GM19438 (cell line): ENCODE data around the gene ASTN1.
A peak's percentile ranks its signal among the peaks of the same experiment; 100 is the strongest.

Experiments
- ATAC-seq: cut with Tn5 transposase; IDR thresholded peaks from one replicate; pipeline ENCODE4 v1.9.1; 2021; ENCODE audit warnings: low read depth; ENCODE audit not compliant: unreplicated experiment

ASTN1 gene

GRCh38 chr1:176938375-176938774 lies 226.1 kb downstream of the ASTN1 start:
- ATAC-seq = no peak

GRCh38 chr1:176934370-176934769 lies 230.1 kb downstream of the ASTN1 start:
- no peak for ATAC-seq

DNA sequence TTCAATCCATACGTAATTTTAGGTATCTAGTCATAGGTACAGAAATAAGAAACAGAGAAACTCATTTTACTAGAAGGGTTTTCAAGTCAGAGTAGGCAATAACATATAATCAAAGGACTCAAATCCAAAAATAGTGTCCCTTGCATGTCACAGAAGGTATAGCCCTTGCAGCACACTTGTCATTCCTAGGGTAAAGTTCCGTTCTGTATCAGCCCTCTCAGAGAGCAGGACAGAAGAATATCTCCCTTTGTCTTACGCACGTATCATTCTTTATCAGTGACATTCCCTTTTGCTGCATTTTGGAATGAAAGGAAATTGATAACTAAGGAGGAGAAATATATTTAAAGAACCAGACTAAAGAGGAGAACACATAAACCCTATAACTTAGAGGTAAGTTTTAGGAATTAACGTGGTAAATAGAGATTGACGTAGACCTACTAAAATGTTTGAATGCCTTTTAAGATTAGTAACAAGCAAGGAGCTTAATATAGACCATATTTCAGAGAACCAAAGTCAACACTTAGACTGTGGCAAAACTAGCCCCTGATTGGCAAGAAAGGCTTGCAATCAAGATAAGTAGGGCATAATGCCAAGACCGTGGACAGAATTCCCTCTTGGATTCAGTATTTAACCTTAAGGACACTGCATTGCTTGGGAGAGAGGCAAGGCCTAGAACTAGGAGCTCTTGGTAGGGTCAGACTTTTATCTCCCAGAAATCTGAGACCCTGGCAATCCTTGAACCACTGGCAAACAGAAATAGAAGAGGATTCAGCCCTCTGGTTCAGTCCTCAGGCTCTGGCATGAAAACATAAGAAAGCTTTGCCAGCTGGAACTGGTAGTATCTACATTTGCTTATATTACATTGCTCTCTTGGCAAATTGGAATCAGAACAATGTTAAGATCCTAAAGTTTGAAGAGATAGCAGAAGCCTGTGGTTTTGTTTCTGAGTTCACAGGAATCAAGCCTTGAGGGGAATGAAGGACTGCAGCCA lies 232.1 kb downstream of the ASTN1 start:
- no peak for ATAC-seq

DNA sequence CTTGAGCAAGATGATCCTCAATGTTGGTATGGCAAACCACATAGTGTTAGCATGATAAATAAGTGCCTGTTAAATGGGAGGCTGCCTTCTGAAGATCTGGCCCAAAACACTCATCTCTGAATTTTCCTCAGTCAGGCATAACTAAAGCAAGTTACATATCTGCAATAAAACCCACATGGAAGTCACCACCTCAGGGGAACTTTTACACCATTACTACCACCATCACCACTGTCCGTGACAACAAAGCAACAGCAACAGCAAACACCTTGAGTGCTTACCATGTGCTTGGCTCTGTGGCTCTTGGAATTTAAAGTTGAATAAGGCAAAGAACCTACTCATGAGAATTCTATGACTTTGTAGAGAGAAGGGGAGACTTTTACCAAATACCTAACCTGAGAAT lies 233.0 kb downstream of the ASTN1 start:
- no peak for ATAC-seq

DNA sequence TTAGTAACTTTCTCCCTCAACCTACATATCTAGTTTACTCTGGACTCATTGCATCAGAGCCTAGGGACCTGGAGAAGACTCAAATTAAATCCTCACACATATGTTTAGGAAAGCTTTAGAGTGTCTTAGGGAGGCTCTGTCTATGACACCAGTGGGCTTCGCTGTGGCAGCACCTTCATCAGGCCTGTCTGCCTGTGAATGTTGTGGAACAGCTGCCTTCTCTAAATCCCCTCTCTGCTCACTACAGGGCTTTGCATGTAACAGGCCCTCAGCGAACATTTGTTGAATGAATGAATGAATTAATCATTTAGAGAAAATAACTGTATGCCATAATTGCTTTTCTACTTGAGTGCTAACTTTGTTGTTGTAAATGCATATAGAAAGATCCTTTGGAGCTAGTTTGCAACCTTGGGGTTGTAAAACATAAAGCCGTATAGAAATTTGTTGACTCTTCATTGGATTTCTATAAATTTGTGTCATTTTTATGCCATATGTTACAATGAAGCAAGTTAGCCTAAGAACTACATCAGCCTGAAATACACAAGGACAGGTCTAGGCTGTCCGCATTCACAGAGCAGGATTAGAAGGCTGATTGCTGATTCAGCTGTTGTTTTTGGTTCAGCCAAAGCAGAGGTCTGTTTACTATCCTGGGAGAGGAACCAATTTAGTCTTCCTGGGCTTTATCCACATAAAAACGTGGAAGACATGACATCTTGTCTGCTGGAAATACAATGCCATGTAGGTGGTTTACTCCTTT lies 238.0 kb downstream of the ASTN1 start:
- ATAC-seq = no peak

GRCh38 chr1:176925223-176925622 lies 239.3 kb downstream of the ASTN1 start:
- ATAC-seq = no peak

DNA sequence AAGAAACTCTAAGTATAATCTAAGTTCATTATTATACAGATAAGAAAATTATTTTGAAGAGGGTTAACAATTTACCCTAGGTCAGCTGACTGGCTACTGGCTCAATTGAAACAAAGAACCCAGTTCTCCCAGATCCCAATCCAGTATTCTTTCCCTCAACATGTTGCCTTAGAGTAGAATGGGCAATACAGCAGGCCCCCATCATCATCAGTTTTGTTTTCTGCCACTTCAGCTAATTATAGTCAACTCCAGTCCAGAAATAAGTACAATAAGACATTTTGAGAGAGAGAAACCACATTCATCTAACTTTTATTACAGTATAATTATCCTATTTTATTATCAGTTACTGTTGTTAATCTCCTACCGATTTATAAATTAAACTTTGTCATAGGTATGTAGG lies 241.2 kb downstream of the ASTN1 start:
- ATAC-seq = no peak

DNA sequence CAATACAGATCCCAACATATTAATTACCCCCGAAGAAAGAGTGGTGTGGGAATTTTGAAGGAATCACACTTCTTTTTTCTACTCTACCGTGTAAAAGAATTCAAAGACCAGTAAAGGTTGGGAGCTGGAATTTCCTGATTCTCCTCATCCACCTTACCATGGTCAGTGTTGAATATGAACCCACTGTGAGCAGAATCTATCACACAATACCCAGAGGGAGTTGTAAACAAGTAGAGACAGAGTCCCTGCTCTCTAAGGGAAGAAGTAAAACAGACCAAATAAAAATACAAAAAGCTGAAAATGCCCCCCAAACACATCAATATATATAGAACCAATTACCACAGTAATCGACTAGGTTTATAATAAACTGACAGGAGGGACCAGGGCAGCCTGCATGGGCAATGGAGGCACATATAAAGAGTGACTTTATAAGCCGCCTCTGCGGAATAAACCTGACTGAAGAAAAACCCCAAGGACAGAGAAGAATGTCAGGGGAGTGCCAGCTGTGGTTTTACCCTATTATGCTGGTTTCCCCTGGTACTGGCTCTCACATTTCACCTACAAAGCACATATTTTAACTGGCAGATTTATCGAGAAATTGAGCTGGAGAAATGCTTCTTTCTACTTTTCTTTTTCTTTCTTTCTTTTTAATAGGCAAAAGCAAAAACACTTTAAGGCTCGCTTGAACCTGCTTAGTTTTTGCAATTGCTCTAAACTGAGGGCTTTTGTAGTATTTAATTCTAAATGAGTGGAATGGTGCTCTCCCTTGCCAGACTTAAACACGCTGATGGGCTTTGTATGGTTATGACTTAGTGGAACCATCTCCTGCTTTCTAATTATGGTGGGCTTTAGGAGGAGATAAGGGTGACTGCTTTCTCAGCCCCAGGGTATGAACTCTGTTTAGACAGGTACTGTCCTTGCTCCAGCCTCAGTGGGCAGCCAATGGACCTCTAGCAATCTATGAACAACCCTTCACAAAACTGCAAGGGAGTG lies 244.8 kb downstream of the ASTN1 start:
- no peak for ATAC-seq

GRCh38 chr1:176905648-176906047 lies 258.9 kb downstream of the ASTN1 start:
- ATAC-seq = no peak

DNA sequence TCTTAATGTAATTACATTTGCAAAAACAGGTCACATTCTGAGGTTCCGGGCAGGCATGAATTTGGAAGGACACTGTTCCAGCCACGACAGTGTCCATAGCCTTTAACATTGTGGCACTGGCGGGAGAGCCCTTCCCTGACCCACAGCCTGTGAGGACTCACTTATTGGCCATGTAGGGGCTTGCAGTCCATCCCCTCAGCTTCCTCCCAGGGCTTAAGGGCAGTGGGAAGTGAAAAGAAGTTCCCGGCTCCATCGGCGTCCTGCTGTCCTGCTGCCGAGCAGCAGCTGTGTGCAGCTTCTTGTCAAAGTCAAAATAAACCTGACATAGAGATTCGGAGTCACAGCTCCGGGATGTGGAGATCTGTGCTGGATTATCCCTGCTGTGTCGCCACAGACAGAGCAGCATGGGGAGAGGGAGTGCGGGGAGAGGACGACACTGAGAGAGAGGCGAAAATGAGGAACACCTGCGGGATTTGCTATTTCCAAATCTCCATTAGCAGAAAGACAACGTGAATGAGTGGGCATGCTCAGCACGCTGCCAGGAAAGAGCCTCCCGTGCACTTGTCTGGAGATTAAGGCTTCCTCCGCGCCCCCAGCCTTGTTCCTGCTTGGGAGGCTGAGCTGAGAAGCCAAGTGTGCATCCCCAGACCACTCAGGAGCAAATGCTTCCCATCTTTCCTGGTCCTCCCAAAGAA lies 260.3 kb downstream of the ASTN1 start:
- no peak for ATAC-seq

DNA sequence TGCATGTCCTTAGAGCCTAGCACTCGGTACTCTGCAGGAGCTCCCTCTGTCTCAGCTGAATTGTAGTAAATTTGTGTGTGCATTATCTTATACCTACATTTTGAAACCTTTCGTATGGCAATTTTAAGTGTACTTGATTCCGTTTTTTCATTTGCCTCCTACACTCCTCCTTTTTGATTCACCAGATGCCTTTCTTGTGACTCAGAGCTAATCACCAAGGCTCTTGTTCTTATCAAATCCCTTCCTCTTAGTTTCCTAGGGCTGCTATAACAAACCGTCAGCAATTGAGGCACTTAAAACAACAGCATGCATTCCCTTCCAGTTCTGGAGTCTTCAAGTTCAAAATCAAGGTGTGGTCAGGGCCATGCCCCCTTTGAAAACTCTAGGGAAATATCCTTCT lies 261.0 kb downstream of the ASTN1 start:
- ATAC-seq = no peak

DNA sequence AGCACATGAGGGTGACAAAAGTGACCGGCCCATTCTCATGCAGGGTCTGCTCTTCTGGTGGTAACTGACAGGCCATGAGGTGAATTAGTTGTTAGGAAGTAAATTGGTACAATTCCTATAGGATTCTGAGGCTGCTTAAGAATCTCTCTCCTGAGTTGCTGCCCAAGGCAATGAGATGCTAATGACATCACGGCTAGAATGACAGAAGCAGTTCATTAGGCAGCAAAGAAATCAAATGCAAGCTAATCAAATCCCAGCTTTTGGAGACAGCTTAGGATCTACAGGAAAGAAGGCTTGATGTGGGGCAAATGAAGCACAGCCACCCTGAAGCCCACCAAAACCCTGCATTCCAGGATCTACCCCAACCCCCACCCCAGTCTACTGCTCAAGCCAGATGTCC lies 265.2 kb downstream of the ASTN1 start:
- ATAC-seq = no peak

DNA sequence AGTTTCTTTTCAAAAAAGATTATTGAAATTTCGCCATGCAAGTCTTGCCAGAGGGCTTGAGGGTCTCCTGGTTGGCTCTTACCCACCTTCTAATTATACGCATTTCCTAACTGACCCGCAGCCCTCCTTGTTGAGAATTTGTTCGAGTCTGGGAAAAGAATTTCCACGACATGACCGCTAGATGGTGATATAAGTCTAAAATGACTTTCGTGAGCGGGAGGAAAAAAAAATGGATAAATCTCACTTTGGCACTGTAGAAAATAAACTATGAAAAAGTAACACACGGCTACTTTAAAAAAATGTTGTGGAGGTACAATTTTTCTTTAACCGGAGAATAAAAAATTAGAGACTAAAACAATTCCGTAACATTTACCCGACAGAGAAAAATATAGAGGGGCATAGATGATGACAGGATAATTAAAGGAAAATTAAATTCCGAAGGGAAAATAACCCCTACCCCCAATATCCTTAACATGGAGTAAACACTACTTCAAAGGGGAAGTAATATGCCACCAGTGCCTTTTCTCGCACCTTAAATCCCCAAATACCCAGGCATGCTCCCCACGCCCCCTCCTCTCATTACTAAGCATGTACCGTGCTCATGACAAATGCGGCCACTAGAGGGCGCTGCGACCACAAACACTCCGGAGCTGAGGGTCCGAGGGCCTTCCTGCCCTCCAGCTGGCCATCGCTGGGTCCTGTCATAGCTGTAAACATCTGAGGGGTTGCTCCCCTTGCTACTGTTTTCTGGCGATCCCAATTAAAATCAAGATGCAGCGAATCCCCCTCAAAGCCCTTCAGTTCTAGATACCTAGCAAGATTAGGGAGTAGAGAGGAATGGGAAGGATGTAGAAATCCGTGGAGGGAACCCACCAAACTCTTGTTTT lies 266.9 kb downstream of the ASTN1 start:
- peak; percentile 81 for ATAC-seq

GRCh38 chr1:176896216-176896615 lies 268.3 kb downstream of the ASTN1 start:
- no peak for ATAC-seq

- no peak for ATAC-seq
Measured at GRCh38 chr1:176894450-176894849, 270.1 kb downstream of the ASTN1 start.

- no peak for ATAC-seq
Measured at GRCh38 chr1:176893625-176894352, 270.7 kb downstream of the ASTN1 start.

DNA sequence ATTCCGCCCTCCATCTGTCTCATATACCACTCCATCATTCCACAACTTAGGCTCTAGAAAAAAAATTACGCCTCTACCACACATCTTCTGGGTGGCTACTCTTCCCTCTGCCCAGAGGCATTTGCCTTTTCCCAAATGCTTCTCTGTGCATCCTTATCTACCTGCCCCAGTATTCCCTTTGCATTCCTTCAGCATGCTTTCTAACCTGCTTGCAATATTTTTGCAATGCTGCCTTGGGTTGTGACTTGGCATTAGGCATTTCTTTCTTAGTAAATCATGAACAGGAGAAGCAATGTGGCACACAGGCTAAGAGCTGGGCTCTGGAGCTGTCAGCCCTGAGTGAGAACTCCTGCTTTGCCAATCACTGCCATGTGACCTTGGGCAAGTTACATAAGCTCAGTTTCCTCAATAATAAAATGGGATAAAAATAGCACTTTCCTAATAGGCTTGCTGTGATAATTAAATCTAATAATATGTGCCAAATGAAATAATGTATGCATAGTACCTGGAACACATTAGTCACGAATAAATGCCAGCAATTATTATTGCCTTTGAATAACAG lies 276.0 kb downstream of the ASTN1 start:
- ATAC-seq = no peak

DNA sequence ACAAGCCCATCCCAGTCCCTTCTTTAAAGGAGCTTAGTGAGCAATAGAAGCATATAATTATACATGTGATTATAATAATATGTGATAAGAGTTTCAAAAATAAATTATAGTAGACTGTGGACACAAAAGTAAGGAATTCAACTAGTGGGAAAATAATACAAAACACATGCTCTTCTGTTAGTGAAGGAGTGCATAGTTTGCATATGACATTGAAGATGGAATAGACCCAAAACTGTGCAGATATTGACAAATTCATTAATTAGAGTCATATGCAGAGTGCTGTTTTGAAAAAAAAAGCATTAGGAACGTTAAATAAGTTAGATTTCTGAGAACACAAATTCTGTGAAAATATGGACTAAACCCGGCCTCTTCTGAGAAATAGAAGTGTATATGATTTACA lies 278.8 kb downstream of the ASTN1 start:
- ATAC-seq = no peak
